Activated CD8-positive, alpha-beta T cell treated with anti-CD3 and anti-CD28 coated beads, Interleukin-2, amount 10 ng/mL, durations not matched to agents 7 days and 5 days (primary cell): ENCODE data around the gene NUFIP2. TPM values are rescaled to one million over a fixed set of nuclear protein-coding genes. Genes with fewer than 3 reads are reported as not detected.

Experiments used
- ATAC-seq: fragments of 150-1000 bp; cut with Tn5 transposase; one replicate; pipeline ENCODE4 v1.10.0; 2021; ENCODE audit warnings: moderate library complexity
- CTCF ChIA-PET: fragments of 350-600 bp; sonication (Branson Sonifier 250); formaldehyde crosslinking; loops from one replicate; lab custom pipeline; 2021; ENCODE audit warnings: antibody characterized with exemption; lab: Charles Lee
- POLR2A ChIA-PET: fragments of 350-600 bp; sonication (Branson Sonifier 250); formaldehyde crosslinking; loops from one replicate; lab custom pipeline; 2021; ENCODE audit warnings: antibody characterized with exemption; lab: Charles Lee
- DNase-seq: peaks from one replicate; pipeline ENCODE4 v3.0.0-alpha.2; 2020
- H3K27ac Mint-ChIP-seq: one replicate; pipeline ENCODE4 v1.8.0; 2021; ENCODE audit warnings: mild to moderate bottlenecking, mixed read lengths
- H3K27me3 Mint-ChIP-seq: one replicate; pipeline ENCODE4 v1.8.0; 2021; ENCODE audit warnings: low read depth, mixed read lengths
- H3K36me3 Mint-ChIP-seq: one replicate; pipeline ENCODE4 v1.8.0; 2021; ENCODE audit warnings: low read depth, mixed read lengths
- H3K4me1 Mint-ChIP-seq: one replicate; pipeline ENCODE4 v1.8.0; 2021; ENCODE audit warnings: low read depth, mixed read lengths
- H3K4me3 Mint-ChIP-seq: one replicate; pipeline ENCODE4 v1.8.0; 2021; ENCODE audit warnings: mild to moderate bottlenecking, mixed read lengths
- H3K9me3 Mint-ChIP-seq: one replicate; pipeline ENCODE4 v1.8.0; 2022; ENCODE audit warnings: mixed read lengths; ENCODE audit not compliant: insufficient read depth
- total RNA-seq, 2 experiments: library from RNA; stranded (reverse); gene quantifications; one replicate each; pipeline ENCODE4 v1.2.3, GENCODE V29; 2021

The NUFIP2 gene
- total RNA-seq, 2 experiments from 2014 or later = 60.3 to 64.5 TPM

DNA sequence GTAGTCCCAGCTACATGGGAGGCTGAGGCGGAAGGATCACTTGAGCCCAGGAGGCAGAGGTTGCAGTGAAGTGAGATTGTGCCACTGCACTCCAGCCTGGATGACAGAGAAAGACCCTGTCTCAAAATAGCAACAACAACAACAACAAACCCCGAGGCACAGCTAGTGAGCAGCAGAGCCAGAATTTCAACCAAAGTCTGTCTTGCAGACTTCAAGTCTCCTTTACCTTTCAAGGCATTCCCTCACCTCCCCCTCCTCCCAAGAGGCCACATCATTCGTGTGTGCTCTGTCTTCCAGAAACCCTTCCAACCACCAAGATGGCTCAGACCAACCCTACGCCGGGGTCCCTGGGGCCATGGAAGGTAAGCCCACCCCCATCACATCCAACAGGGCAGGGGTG is 45.1 kb downstream of the NUFIP2 start:
- peaks cover under 1% of the 10 kb centered on the region for H3K36me3 Mint-ChIP-seq
- ChIA-PET CTCF (interaction anchor here (1.4 to 1.6 kb wide), 2 partner anchors 34 to 121 kb away, joined by 3 to 5 read pairs; no protein-coding TSS in a partner anchor), POLR2A (interaction anchor here (1.0 kb wide), 1 partner anchor 45 kb away, joined by 3 read pairs; the partner anchor contains the start of gene NUFIP2)
- no peak overlapping the region for H3K27ac Mint-ChIP-seq
- H3K4me1 Mint-ChIP-seq = no peaks in the 10 kb centered on the region
- no peaks in the 10 kb centered on the region for H3K27me3 Mint-ChIP-seq
- H3K4me3 Mint-ChIP-seq = no peak overlapping the region
- ATAC-seq (no peak), DNase-seq (no peak)
- H3K9me3 Mint-ChIP-seq = no peaks in the 10 kb centered on the region

DNA sequence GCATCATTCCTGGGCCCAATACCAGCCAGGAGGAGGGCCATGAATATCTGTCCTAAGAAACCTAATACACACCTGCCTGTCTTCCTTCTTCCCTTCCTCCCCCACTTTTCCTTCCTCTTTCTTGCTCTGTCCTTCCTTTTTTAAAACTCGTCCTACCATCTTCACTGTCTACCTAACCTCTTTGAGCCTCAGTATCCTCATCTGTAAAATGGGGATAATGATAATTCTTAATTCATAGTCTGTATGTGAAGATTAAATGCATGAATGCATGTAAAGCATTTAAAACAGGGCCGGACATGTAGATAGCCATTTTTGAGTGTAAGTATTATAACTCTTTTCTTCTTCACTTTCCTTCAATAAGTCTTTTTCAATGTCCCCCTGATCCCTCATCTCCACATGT is 46.7 kb downstream of the NUFIP2 start:
- ChIA-PET CTCF (no interaction called here), POLR2A (no interaction called here)
- no peaks in the 10 kb centered on the region for H3K27me3 Mint-ChIP-seq
- ATAC-seq (no peak), DNase-seq (no peak)
- no peak overlapping the region for H3K27ac Mint-ChIP-seq
- H3K4me1 Mint-ChIP-seq = no peaks in the 10 kb centered on the region
- no peak overlapping the region for H3K4me3 Mint-ChIP-seq
- no peaks in the 10 kb centered on the region for H3K36me3 Mint-ChIP-seq
- no peaks in the 10 kb centered on the region for H3K9me3 Mint-ChIP-seq

DNA sequence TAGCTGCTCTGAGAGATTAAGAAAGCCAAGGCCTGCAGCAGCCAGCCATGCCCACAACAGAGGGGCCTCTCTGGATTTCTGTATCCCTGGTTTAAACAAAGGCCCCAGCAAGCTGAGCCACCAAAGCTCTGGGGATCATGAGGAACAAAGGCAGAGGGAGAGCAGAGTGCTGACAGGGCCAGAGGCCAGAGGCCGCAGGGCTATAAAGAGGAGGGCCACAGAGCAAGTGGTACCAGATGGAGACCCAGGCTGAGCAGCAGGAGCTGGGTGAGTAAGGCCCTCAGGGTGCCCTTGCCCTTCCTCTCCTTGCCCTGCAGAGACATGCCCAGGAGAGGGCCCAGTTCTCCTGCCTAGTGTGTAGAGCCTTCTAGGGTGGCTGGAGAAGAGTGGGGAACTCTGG is 47.3 kb downstream of the NUFIP2 start, which contains the start of gene CRYBA1:
Gene CRYBA1, plus strand, starts transcription at position 232 of the 400 bp plus-strand sequence. Its CDS starts 5 bp downstream, at position 237.
- Mint-ChIP-seq H3K9me3 (no peaks in the 10 kb centered on the region), H3K27ac (no peak within 1 kb of the TSS), H3K27me3 (no peaks in the 10 kb centered on the region), H3K4me3 (no peak within 1 kb of the TSS), H3K4me1 (no peaks in the 10 kb centered on the region), H3K36me3 (no peaks in the 10 kb centered on the region)
- CTCF ChIA-PET = interaction anchor here (1.3 kb wide), 1 partner anchor 27 kb away, joined by 3 read pairs; no protein-coding TSS in a partner anchor
- no peak for ATAC-seq
- no peak for DNase-seq
- POLR2A ChIA-PET = no interaction called here

DNA sequence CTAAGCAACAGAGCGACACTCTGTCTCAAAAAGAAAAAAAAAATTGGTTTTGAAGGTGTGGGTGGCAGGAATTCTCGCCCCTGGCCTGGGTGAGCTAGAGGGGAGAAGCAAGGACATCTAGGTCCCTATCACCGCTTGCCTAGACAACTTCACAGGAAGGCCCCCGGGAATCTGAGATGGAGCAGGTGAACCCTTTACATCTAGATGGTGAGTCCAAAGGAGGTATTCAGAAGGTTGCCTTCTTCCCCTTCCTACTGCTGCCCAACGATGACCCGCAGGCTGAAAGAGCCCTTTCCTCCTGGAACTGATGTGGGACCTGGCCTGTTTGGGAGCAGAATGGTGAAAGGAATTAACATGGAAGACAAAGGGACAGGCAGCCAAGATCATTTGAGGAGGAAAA is 48.5 kb downstream of the NUFIP2 start:
- DNase-seq (no peak), ATAC-seq (no peak)
- peaks cover 6% of the 10 kb centered on the region for H3K4me1 Mint-ChIP-seq
- no peak overlapping the region for H3K27ac Mint-ChIP-seq
- no peaks in the 10 kb centered on the region for H3K27me3 Mint-ChIP-seq
- CTCF ChIA-PET = interaction anchor here (1.3 kb wide), 1 partner anchor 26 kb away, joined by 3 read pairs; no protein-coding TSS in a partner anchor
- no peak overlapping the region for H3K4me3 Mint-ChIP-seq
- no peaks in the 10 kb centered on the region for H3K9me3 Mint-ChIP-seq
- no peaks in the 10 kb centered on the region for H3K36me3 Mint-ChIP-seq
- POLR2A ChIA-PET = no interaction called here

DNA sequence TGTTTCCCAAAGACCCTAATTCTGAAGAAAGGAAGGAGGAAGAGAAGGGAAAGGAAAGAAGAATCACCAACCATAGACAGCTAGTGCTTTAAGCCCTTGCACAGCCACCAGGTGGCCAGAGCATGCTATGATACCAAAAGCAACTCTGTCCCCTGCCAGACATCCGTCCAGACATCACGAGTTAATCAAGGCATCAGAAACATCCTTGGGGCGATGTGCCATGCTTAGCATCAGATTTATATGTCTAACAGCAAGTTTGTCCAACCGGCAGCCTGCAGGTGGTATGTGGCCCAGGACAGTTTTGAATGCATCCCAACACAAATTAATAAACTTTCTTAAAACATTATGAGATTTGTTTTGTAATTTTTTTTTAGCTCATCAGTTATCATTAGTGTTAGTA is 50.2 kb downstream of the NUFIP2 start:
- ChIA-PET POLR2A (no interaction called here), CTCF (interaction anchor here (0.6 to 2.3 kb wide), 5 partner anchors 14 to 120 kb away, joined by 3 to 14 read pairs (median 3); no protein-coding TSS in a partner anchor)
- Mint-ChIP-seq H3K4me1 (peaks cover 11% of the 10 kb centered on the region), H3K9me3 (no peaks in the 10 kb centered on the region), H3K27me3 (no peaks in the 10 kb centered on the region), H3K4me3 (no peak overlapping the region), H3K27ac (no peak overlapping the region), H3K36me3 (no peaks in the 10 kb centered on the region)
- ATAC-seq (no peak), DNase-seq (no peak)

DNA sequence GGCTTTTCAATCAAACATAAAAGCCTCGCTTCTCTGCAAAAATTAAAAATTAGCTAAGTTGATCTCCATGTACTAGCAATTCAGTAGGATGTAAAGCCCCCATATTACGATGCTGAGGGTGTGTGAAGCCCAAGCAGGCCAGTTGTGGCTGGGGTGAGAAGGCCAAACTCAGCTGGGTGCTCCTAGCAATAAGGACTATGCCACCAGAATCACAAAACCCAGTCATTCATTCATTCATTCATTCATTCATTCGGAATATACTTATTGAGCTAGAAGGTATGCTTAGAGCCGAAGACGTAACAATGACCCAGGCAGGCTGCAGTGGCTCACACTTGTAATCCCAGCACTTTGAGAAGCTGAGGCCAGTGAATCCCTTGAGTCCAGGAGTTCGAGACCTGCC is 51.2 kb downstream of the NUFIP2 start:
- POLR2A ChIA-PET = interaction anchor here (0.6 kb wide), 1 partner anchor 381 kb away, joined by 3 read pairs; no protein-coding TSS in a partner anchor
- DNase-seq (no peak), ATAC-seq (no peak)
- CTCF ChIA-PET = interaction anchor here (1.4 to 3.5 kb wide), 3 partner anchors 9 to 24 kb away, joined by 8 to 15 read pairs (median 14); no protein-coding TSS in a partner anchor
- Mint-ChIP-seq H3K9me3 (no peaks in the 10 kb centered on the region), H3K36me3 (no peaks in the 10 kb centered on the region), H3K4me3 (no peak overlapping the region), H3K4me1 (peaks cover 11% of the 10 kb centered on the region), H3K27ac (no peak overlapping the region), H3K27me3 (no peaks in the 10 kb centered on the region)

DNA sequence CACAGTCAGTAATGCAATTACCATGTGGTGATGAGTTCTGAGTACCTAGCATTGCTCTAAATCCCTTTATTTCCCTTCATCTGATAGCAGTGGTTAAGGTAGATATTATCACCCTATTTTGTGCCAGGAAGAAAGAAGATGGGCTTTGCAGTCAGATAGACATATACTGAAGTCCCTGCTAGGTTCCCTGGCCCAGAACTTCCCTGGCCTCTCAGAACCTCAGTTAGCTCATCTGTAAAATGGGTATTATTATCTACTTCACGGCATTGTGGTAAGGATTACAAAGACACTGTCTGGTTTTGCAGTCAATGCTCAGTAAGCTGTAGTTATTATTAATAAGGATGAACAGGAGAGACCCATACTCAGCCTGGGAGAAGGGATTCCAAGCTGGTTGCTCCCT is 51.9 kb downstream of the NUFIP2 start:
- no peak for DNase-seq
- no peak overlapping the region for H3K27ac Mint-ChIP-seq
- ChIA-PET CTCF (interaction anchor here (1.4 to 3.5 kb wide), 4 partner anchors 9 to 97 kb away, joined by 8 to 15 read pairs (median 12); no protein-coding TSS in a partner anchor), POLR2A (no interaction called here)
- no peaks in the 10 kb centered on the region for H3K36me3 Mint-ChIP-seq
- H3K27me3 Mint-ChIP-seq = no peaks in the 10 kb centered on the region
- peaks cover 11% of the 10 kb centered on the region for H3K4me1 Mint-ChIP-seq
- no peak overlapping the region for H3K4me3 Mint-ChIP-seq
- no peak for ATAC-seq
- no peaks in the 10 kb centered on the region for H3K9me3 Mint-ChIP-seq

DNA sequence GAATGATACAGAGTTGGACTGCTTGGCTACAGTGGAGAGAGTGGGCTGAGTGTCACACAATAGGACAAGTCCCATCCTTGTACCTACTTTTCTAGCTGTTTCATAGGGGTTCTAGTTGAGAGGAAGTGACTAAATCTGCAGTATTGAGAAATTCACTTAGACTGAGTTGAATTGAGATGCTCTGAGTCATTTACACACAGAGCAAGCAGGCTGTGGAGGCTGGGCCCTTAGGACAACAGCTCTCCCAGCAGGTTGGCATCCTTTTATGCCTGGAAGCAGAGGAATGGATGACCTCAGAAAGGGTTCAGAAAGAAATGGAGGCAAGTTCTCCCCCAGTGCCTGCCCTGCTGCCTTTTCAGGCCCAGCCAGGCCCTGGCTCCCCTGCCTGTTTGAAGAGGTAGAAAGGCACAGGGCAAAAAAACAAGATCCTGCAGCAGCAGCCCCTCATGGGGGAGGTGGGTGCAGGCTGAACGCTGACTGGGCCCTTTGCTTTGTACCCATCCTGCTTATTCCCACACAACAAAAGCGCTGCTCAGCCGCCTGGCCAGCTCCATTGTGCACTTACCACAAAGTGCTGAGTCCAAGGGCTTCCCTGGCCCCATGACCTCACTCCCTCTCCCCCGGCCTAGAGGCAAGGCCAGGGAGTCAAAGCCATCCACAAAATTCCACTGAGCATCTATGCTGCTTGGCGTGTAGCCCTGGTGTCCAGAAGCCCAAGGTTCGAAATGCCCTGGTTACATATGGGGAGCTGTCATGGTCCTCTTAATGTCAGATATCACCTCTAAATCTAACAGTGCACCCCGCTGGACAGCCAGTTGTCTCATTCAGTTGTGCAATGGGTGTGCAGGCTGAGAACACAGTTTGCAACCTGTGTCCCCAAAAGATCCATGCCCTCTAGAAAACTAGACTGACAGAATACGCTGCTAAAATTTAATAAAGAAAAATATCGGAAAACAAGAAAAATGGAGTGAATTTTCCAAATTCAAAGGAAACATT is 52.7 kb downstream of the NUFIP2 start:
- Mint-ChIP-seq H3K36me3 (no peaks in the 10 kb centered on the region), H3K4me1 (peaks cover 11% of the 10 kb centered on the region), H3K27ac (no peak overlapping the region), H3K9me3 (no peaks in the 10 kb centered on the region), H3K27me3 (no peaks in the 10 kb centered on the region), H3K4me3 (no peak overlapping the region)
- DNase-seq (no peak), ATAC-seq (no peak)
- ChIA-PET CTCF (interaction anchor here (0.6 to 3.5 kb wide), 11 partner anchors 10 to 353 kb away, joined by 3 to 15 read pairs (median 7); no protein-coding TSS in a partner anchor), POLR2A (no interaction called here)

DNA sequence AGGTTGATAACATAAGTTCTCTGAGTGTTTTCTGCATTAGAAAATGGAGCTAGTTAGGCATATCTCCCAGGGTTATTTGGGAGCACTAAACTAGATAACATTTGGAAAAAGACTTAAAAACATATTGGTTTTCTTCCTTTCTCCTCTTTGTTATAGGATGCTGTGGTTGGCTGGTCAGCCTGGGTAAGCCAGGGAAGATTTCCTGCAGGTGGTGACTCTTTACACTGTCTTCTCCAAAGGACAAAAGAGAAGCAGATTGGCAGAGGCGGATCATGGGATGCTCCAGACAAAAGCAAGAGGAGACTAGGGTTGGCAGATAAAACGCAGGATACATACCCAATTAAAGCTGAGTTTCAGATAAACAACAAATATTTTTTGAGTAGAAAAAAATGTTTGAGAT is 53.5 kb downstream of the NUFIP2 start:
- Mint-ChIP-seq H3K27me3 (no peaks in the 10 kb centered on the region), H3K4me1 (peaks cover 11% of the 10 kb centered on the region), H3K36me3 (no peaks in the 10 kb centered on the region), H3K4me3 (no peak overlapping the region), H3K9me3 (no peaks in the 10 kb centered on the region), H3K27ac (no peak overlapping the region)
- ATAC-seq = no peak
- CTCF ChIA-PET = interaction anchor here (0.6 to 3.5 kb wide), 10 partner anchors 11 to 354 kb away, joined by 3 to 15 read pairs (median 4); partner anchors contain the start of gene MYO18A
- POLR2A ChIA-PET = no interaction called here
- no peak for DNase-seq

DNA sequence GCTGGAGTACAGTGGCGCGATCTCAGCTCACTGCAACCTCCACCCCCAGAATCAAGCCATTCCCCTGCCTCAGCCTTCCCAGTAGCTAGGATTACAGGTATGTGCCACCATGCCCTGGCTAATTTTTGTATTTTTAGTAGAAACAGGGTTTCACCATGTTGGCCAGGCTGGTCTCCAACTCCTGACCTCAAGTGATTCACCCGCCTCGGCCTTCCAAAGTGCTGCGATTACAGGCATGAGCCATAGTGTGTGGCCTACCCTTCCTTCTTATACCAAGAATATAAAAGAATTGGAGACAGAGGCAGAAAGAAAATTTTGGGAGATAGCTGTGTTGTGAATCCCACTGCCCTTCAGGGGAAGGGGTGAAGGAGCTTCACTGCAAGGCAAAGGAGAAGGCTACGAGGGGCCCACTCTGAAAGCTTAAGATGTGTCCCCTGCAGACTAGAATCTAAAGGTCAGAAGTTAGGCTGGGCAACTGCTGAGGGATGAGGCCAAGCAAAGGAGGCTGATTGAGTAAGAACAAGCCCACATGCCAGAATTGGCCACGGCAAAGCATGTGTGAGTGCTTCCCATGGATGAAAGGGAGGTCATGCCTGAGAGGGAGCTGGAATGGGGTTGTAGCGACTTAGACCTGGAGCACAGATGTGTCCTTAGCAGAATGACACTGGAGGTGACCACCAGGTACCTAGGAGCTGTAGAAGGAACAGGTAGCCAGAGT is 55.7 kb downstream of the NUFIP2 start:
- no peak overlapping the region for H3K27ac Mint-ChIP-seq
- ATAC-seq = no peak
- no peak overlapping the region for H3K4me3 Mint-ChIP-seq
- H3K27me3 Mint-ChIP-seq = no peaks in the 10 kb centered on the region
- H3K9me3 Mint-ChIP-seq = no peaks in the 10 kb centered on the region
- H3K4me1 Mint-ChIP-seq = peaks cover 11% of the 10 kb centered on the region
- no peaks in the 10 kb centered on the region for H3K36me3 Mint-ChIP-seq
- CTCF ChIA-PET = interaction anchor here (1.3 to 1.6 kb wide), 2 partner anchors 19 to 90 kb away, joined by 3 to 9 read pairs; no protein-coding TSS in a partner anchor
- POLR2A ChIA-PET = interaction anchor here (0.6 kb wide), 1 partner anchor 27 kb away, joined by 3 read pairs; no protein-coding TSS in a partner anchor
- no peak for DNase-seq

DNA sequence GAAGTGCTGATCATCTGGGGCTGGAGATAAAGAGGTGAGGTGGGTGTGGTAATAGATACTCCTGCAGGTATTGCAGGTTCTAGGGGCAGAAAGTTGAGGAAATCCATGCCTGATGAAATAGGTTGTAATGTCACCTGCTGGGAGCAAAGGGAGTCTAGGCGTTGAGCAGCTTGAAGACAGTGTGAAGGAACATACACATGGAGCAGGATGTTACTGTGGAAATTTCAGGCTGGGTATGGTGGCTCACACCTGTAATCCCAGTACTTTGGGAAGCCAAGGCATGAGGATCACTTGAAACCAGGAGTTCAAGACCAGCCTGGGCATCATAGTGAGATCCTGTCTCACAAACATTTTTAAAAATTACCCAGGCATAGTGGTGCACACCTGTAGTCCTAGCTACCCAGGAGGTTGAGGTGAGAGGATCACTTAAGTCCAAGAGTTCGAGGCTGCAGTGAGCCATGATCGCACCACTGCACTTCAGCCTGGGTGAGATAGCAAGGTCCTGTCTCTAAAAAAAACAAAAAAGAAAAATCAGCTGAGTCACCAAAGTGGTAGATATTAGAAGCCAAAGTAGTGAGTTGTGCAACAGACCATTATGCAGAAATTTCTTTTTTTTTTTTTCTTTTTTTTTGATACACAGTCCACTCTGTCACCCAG is 56.3 kb downstream of the NUFIP2 start:
- Mint-ChIP-seq H3K4me3 (no peak overlapping the region), H3K4me1 (peaks cover 11% of the 10 kb centered on the region), H3K27ac (no peak overlapping the region), H3K27me3 (no peaks in the 10 kb centered on the region), H3K36me3 (no peaks in the 10 kb centered on the region), H3K9me3 (no peaks in the 10 kb centered on the region)
- POLR2A ChIA-PET = interaction anchor here (0.6 kb wide), 1 partner anchor 28 kb away, joined by 3 read pairs; no protein-coding TSS in a partner anchor
- DNase-seq (no peak), ATAC-seq (no peak)
- CTCF ChIA-PET = interaction anchor here (0.6 to 1.6 kb wide), 3 partner anchors 18 to 89 kb away, joined by 3 to 9 read pairs (median 3); partner anchors contain the start of gene MYO18A
